WTC11 (cell line): ENCODE data around the gene EML4.

Experiments used
- CREB1 ChIP-seq: sonication (generic); formaldehyde crosslinking; IDR thresholded peaks from 2 replicates; pipeline ENCODE4 v1.8.0; 2023; ENCODE audit warnings: mild to moderate bottlenecking, missing genetic modification reagents
- ELF4 ChIP-seq: sonication (generic); formaldehyde crosslinking; IDR thresholded peaks from 2 replicates; pipeline ENCODE4 v1.8.1; 2022; ENCODE audit warnings: low read depth, mild to moderate bottlenecking, moderate library complexity, missing genetic modification reagents
- NR2C2 ChIP-seq: sonication (generic); formaldehyde crosslinking; IDR thresholded peaks from 2 replicates; pipeline ENCODE4 v1.8.0; 2022; ENCODE audit warnings: mild to moderate bottlenecking, missing genetic modification reagents
- OVOL2 ChIP-seq: fragments of 250-450 bp; sonication (Bioruptor Pico); IDR thresholded peaks from 2 replicates; pipeline ENCODE4 v1.9.0; 2021; ENCODE audit warnings: mild to moderate bottlenecking, borderline replicate concordance
- SMAD3 ChIP-seq: sonication (generic); formaldehyde crosslinking; IDR thresholded peaks from 2 replicates; pipeline ENCODE4 v1.8.0; 2022; ENCODE audit warnings: missing genetic modification reagents, mild to moderate bottlenecking, borderline replicate concordance
- ZNF121 ChIP-seq: sonication (generic); formaldehyde crosslinking; IDR thresholded peaks from 2 replicates; pipeline ENCODE4 v1.8.0; 2023; ENCODE audit warnings: missing genetic modification reagents
- ZNF232 ChIP-seq: sonication (generic); formaldehyde crosslinking; IDR thresholded peaks from 2 replicates; pipeline ENCODE4 v1.8.0; 2022; ENCODE audit warnings: mild to moderate bottlenecking, missing genetic modification reagents
- TF ChIP-seq, protein P1 (sequence below): fragments of 200-600 bp; IDR thresholded peaks from 2 replicates; pipeline ENCODE4 v1.8.0; 2022; ENCODE audit warnings: antibody characterized with exemption
- TF ChIP-seq, protein P2 (sequence below): sonication (generic); formaldehyde crosslinking; IDR thresholded peaks from 2 replicates; pipeline ENCODE4 v1.8.0; 2022; ENCODE audit warnings: missing genetic modification reagents
- TF ChIP-seq, protein P3 (sequence below): sonication (generic); formaldehyde crosslinking; IDR thresholded peaks from 2 replicates; pipeline ENCODE4 v1.8.1; 2023; ENCODE audit warnings: mild to moderate bottlenecking, moderate library complexity, missing genetic modification reagents
- TF ChIP-seq, protein P4 (sequence below): fragments of 250-450 bp; sonication (Bioruptor Pico); IDR thresholded peaks from 2 replicates; pipeline ENCODE4 v1.8.0; 2021; ENCODE audit warnings: mild to moderate bottlenecking

DNA sequence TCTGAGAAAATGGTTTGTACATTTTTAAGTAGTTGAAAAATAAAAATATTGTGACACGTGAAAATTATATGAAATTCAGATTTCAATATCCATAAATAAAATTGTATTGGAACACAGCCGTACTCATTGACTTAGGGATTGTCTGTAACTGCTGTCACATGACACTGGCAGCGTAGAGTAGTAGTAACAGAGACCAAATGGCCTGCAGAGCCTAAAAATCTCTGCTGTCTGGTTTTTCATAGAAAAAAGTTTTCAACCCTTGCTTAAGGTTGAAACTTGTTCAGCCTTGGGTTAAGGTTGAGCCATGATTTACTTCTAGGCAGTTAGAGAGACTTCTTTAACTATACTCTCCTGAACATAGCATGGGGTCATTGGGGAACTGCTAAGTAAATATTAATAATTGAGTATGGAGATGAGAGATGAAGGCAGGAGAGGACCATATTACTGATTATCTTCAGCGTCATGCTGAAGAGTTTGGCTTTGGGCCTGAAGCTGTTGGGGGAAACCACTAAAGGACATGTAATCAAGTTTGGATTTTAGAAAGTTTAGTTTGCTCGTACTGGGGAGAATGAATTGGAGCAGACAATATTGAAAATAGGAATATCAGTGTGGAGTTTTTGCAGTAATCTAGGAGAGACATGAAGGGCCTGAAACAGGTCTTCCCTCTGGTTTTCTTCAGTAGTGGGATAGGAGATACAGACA is 16.2 kb downstream of the EML4 start:
- TF ChIP-seq, protein P1, sequence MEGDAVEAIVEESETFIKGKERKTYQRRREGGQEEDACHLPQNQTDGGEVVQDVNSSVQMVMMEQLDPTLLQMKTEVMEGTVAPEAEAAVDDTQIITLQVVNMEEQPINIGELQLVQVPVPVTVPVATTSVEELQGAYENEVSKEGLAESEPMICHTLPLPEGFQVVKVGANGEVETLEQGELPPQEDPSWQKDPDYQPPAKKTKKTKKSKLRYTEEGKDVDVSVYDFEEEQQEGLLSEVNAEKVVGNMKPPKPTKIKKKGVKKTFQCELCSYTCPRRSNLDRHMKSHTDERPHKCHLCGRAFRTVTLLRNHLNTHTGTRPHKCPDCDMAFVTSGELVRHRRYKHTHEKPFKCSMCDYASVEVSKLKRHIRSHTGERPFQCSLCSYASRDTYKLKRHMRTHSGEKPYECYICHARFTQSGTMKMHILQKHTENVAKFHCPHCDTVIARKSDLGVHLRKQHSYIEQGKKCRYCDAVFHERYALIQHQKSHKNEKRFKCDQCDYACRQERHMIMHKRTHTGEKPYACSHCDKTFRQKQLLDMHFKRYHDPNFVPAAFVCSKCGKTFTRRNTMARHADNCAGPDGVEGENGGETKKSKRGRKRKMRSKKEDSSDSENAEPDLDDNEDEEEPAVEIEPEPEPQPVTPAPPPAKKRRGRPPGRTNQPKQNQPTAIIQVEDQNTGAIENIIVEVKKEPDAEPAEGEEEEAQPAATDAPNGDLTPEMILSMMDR: no peak
- TF ChIP-seq, protein P2, sequence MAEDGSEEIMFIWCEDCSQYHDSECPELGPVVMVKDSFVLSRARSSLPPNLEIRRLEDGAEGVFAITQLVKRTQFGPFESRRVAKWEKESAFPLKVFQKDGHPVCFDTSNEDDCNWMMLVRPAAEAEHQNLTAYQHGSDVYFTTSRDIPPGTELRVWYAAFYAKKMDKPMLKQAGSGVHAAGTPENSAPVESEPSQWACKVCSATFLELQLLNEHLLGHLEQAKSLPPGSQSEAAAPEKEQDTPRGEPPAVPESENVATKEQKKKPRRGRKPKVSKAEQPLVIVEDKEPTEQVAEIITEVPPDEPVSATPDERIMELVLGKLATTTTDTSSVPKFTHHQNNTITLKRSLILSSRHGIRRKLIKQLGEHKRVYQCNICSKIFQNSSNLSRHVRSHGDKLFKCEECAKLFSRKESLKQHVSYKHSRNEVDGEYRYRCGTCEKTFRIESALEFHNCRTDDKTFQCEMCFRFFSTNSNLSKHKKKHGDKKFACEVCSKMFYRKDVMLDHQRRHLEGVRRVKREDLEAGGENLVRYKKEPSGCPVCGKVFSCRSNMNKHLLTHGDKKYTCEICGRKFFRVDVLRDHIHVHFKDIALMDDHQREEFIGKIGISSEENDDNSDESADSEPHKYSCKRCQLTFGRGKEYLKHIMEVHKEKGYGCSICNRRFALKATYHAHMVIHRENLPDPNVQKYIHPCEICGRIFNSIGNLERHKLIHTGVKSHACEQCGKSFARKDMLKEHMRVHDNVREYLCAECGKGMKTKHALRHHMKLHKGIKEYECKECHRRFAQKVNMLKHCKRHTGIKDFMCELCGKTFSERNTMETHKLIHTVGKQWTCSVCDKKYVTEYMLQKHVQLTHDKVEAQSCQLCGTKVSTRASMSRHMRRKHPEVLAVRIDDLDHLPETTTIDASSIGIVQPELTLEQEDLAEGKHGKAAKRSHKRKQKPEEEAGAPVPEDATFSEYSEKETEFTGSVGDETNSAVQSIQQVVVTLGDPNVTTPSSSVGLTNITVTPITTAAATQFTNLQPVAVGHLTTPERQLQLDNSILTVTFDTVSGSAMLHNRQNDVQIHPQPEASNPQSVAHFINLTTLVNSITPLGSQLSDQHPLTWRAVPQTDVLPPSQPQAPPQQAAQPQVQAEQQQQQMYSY: no peak
- TF ChIP-seq CREB1 (no peak), OVOL2 (no peak), ZNF121 (CRISPR knock-in tag) (no peak), ZNF232 (CRISPR knock-in tag) (no peak), SMAD3 (CRISPR knock-in tag) (no peak), NR2C2 (CRISPR knock-in tag) (no peak), ELF4 (no peak)
- TF ChIP-seq, protein P3, sequence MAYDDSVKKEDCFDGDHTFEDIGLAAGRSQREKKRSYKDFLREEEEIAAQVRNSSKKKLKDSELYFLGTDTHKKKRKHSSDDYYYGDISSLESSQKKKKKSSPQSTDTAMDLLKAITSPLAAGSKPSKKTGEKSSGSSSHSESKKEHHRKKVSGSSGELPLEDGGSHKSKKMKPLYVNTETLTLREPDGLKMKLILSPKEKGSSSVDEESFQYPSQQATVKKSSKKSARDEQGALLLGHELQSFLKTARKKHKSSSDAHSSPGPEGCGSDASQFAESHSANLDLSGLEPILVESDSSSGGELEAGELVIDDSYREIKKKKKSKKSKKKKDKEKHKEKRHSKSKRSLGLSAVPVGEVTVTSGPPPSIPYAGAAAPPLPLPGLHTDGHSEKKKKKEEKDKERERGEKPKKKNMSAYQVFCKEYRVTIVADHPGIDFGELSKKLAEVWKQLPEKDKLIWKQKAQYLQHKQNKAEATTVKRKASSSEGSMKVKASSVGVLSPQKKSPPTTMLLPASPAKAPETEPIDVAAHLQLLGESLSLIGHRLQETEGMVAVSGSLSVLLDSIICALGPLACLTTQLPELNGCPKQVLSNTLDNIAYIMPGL: no peak
- TF ChIP-seq, protein P4, sequence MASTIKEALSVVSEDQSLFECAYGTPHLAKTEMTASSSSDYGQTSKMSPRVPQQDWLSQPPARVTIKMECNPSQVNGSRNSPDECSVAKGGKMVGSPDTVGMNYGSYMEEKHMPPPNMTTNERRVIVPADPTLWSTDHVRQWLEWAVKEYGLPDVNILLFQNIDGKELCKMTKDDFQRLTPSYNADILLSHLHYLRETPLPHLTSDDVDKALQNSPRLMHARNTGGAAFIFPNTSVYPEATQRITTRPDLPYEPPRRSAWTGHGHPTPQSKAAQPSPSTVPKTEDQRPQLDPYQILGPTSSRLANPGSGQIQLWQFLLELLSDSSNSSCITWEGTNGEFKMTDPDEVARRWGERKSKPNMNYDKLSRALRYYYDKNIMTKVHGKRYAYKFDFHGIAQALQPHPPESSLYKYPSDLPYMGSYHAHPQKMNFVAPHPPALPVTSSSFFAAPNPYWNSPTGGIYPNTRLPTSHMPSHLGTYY (CRISPR knock-in tag): no peak
